BE2C (cell line): Measurements from ENCODE around the gene TTC16.
A peak's percentile ranks its signal among the peaks of the same experiment; 100 is the strongest.

Experiments used
- DNase-seq: peaks from one replicate; pipeline ENCODE4 v3.0.0-alpha.2; 2020
- H3K27me3 ChIP-seq: fragments of 250-450 bp; sonication (Bioruptor Pico); 2 replicates; pipeline ENCODE4 v1.5.1; 2020; ENCODE audit warnings: mild to moderate bottlenecking
- H3K36me3 ChIP-seq: fragments of 250-450 bp; sonication (Bioruptor Pico); 2 replicates; pipeline ENCODE4 v1.5.1; 2020; ENCODE audit warnings: mild to moderate bottlenecking
- H3K4me1 ChIP-seq: fragments of 250-450 bp; sonication (Bioruptor Pico); 2 replicates; pipeline ENCODE4 v1.5.1; 2020
- H3K4me3 ChIP-seq: 2 replicates; pipeline ENCODE4 v1.5.1; 2011; ENCODE audit warnings: low read depth, low read length
- H3K9me3 ChIP-seq: fragments of 250-450 bp; sonication (Bioruptor Pico); 2 replicates; pipeline ENCODE4 v1.5.1; 2020
- TF ChIP-seq, protein P1 (sequence below): IDR thresholded peaks from 2 replicates; pipeline ENCODE4 v1.5.1; 2012; ENCODE audit warnings: mild to moderate bottlenecking, low read depth, low read length

TTC16 gene

GRCh38 chr9:127762111-127762676, 46.3 kb downstream of the TTC16 start:
- TF ChIP-seq, protein P1, sequence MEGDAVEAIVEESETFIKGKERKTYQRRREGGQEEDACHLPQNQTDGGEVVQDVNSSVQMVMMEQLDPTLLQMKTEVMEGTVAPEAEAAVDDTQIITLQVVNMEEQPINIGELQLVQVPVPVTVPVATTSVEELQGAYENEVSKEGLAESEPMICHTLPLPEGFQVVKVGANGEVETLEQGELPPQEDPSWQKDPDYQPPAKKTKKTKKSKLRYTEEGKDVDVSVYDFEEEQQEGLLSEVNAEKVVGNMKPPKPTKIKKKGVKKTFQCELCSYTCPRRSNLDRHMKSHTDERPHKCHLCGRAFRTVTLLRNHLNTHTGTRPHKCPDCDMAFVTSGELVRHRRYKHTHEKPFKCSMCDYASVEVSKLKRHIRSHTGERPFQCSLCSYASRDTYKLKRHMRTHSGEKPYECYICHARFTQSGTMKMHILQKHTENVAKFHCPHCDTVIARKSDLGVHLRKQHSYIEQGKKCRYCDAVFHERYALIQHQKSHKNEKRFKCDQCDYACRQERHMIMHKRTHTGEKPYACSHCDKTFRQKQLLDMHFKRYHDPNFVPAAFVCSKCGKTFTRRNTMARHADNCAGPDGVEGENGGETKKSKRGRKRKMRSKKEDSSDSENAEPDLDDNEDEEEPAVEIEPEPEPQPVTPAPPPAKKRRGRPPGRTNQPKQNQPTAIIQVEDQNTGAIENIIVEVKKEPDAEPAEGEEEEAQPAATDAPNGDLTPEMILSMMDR: no peak
- H3K27me3 ChIP-seq: no peaks in the 10 kb centered on the region
- H3K36me3 ChIP-seq: no peaks in the 10 kb centered on the region
- no peak for DNase-seq
- H3K9me3 ChIP-seq: no peaks in the 10 kb centered on the region
- H3K4me3 ChIP-seq: no peak overlapping the region
- peaks cover 15% of the 10 kb centered on the region for H3K4me1 ChIP-seq

DNA sequence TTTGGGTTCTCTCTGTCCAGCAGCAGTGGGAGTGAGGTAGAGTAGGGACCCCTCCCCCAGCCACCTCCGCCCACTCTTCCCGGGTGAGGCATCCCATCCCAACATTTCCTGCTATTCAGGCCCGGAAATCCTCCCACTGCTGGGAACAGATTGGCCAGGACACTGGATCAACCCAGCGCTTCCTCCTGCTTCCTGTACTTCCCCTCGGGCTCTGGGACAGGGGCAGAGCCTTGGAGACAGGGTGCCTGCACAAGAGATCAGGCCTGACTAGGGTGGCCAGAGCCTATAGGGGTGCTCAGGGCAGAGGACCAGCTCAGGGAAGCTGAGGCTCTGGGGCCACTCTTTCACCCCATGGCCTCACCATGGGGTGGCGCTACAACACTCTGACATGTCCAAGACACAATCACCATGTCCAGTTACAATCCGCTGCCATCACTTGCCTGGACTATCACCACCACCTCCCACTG, 48.1 kb downstream of the TTC16 start:
- TF ChIP-seq, protein P1: peak; percentile 41
- H3K36me3 ChIP-seq: no peaks in the 10 kb centered on the region
- no peaks in the 10 kb centered on the region for H3K9me3 ChIP-seq
- no peak for DNase-seq
- peaks cover 18% of the 10 kb centered on the region for H3K4me1 ChIP-seq
- no peaks in the 10 kb centered on the region for H3K27me3 ChIP-seq
- no peak overlapping the region for H3K4me3 ChIP-seq

DNA sequence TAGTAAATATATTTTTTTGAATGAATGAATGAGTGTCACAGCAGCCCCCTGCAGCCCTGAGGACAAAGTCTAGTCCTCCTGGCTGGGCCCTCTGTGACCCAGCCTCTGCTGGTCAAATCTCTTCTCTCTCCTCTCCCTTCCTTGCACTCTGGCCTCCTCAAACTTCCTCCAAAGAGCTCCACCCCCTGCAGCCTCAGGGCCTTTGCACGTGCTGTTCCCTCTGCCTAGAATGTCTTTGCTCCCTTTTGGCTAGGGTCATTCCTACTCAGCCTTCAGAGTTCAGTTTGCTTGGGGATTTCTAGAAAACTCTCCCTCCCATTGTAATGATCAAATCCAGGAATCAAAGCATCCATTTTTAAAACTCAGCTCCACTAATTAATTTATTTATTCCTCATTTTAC, 49.5 kb downstream of the TTC16 start:
- H3K9me3 ChIP-seq: no peaks in the 10 kb centered on the region
- DNase-seq: no peak
- no peak overlapping the region for H3K4me3 ChIP-seq
- no peaks in the 10 kb centered on the region for H3K36me3 ChIP-seq
- TF ChIP-seq, protein P1: no peak
- no peaks in the 10 kb centered on the region for H3K27me3 ChIP-seq
- H3K4me1 ChIP-seq: peaks cover 18% of the 10 kb centered on the region

GRCh38 chr9:127767410-127767809, 51.5 kb downstream of the TTC16 start:
- DNase-seq: no peak
- Histone ChIP-seq H3K9me3 (no peaks in the 10 kb centered on the region), H3K27me3 (no peaks in the 10 kb centered on the region), H3K4me3 (no peak overlapping the region), H3K36me3 (no peaks in the 10 kb centered on the region), H3K4me1 (peaks cover 10% of the 10 kb centered on the region)
- TF ChIP-seq, protein P1: no peak

GRCh38 chr9:127767909-127768331, 52.0 kb downstream of the TTC16 start:
- peak; percentile 51 for DNase-seq
- peaks cover 9% of the 10 kb centered on the region for H3K4me1 ChIP-seq
- no peaks in the 10 kb centered on the region for H3K27me3 ChIP-seq
- no peaks in the 10 kb centered on the region for H3K9me3 ChIP-seq
- H3K4me3 ChIP-seq: no peak overlapping the region
- H3K36me3 ChIP-seq: no peaks in the 10 kb centered on the region
- TF ChIP-seq, protein P1: no peak

GRCh38 chr9:127768698-127769097, 52.8 kb downstream of the TTC16 start:
- H3K36me3 ChIP-seq: no peaks in the 10 kb centered on the region

More at GRCh38 chr9:127768698-127769097, 52.8 kb downstream of the TTC16 start:
- DNase-seq: no peak
- Histone ChIP-seq H3K4me3 (no peak overlapping the region), H3K4me1 (peaks cover 9% of the 10 kb centered on the region), H3K9me3 (no peaks in the 10 kb centered on the region), H3K27me3 (no peaks in the 10 kb centered on the region)
- TF ChIP-seq, protein P1: no peak
